ENCODE measurements around the gene SLA2.
"Not testable (repeated sequence)": the region's sequence is repeated elsewhere in the genome, so short reads cannot be mapped to it uniquely, and the experiment has no call there.

SLA2 gene

GRCh38 chr20:36573103-36573797 is 72.7 kb downstream of the SLA2 start, which contains the start of gene TGIF2:
Gene TGIF2, plus strand, starts transcription at chr20:36573597. Its CDS starts 5,178 bp downstream, at chr20:36578775.
- peak; percentile 73 to 84 (median 80) for DNase-seq

GRCh38 chr20:36572701-36573102 is 73.3 kb downstream of the SLA2 start:
- DNase-seq: peak; percentile 18 to 68 (median 46)

GRCh38 chr20:36571564-36572504 is 74.2 kb downstream of the SLA2 start:
- DNase-seq: no peak

GRCh38 chr20:36569847-36570429 is 76.1 kb downstream of the SLA2 start:
- DNase-seq: no peak

GRCh38 chr20:36565520-36565919 is 80.5 kb downstream of the SLA2 start:
- DNase-seq: no peak

- DNase-seq: not testable (repeated sequence)
Measured at GRCh38 chr20:36564726-36565121, 81.3 kb downstream of the SLA2 start.

- not testable (repeated sequence) for DNase-seq
Measured at GRCh38 chr20:36564078-36564725, 81.8 kb downstream of the SLA2 start.

GRCh38 chr20:36563374-36563773 is 82.6 kb downstream of the SLA2 start:
- DNase-seq: no peak

- DNase-seq: no peak
Measured at GRCh38 chr20:36562724-36563123, 83.3 kb downstream of the SLA2 start.

All from activated CD4-positive, CD25-positive, alpha-beta regulatory T cell (primary cell).